Esophagus muscularis mucosa (tissue), 4 donors: Measurements from ENCODE around the gene DNAJB1.

Source experiments
- EP300 ChIP-seq: sonication (generic); formaldehyde crosslinking; IDR thresholded peaks from one replicate; pipeline ENCODE4 v1.6.1; 2017; ENCODE audit warnings: antibody characterized with exemption
- POLR2A ChIP-seq: fragments of 450-650 bp; IDR thresholded peaks from one replicate; pipeline ENCODE4 v1.6.1; 2017; ENCODE audit warnings: antibody characterized with exemption, moderate library complexity, mild to moderate bottlenecking, low read depth
- POLR2AphosphoS5 ChIP-seq, 2 donors: sonication (generic); formaldehyde crosslinking; IDR thresholded peaks; one replicate each; pipeline ENCODE4 v1.6.1; 2017; ENCODE audit warnings: antibody characterized with exemption in 2 of 2
- TF ChIP-seq, protein P1 (sequence below), 3 experiments: fragments of 200-600 bp in 2 of 3; fragments of 450-650 bp in 1 of 3; sonication (generic) in 2 of 3; IDR thresholded peaks; one replicate each; pipeline ENCODE4 v1.5.1; 2017 to 2019; ENCODE audit warnings: antibody characterized with exemption in 3 of 3, mild to moderate bottlenecking in 2 of 3, moderate library complexity in 1 of 3

DNA sequence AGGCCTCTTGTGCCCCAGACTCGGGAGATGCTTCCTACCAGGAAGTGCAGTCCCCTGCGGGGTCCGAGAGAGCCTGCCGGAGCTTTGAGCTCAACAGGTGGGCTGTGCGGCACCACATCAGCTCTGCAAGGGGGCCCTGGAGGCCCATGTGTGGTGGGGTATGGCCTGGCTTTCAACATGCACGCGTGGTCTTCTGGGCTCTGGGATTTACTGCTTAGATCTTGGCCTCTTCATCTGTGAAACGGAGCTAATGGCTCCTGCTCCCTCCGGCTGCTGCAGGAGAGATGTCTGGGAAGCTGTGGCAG lies 35.7 kb upstream of the DNAJB1 start:
- TF ChIP-seq POLR2AphosphoS5 (IDR thresholded peaks at IDR 0.05): no peak
- TF ChIP-seq, protein P1, sequence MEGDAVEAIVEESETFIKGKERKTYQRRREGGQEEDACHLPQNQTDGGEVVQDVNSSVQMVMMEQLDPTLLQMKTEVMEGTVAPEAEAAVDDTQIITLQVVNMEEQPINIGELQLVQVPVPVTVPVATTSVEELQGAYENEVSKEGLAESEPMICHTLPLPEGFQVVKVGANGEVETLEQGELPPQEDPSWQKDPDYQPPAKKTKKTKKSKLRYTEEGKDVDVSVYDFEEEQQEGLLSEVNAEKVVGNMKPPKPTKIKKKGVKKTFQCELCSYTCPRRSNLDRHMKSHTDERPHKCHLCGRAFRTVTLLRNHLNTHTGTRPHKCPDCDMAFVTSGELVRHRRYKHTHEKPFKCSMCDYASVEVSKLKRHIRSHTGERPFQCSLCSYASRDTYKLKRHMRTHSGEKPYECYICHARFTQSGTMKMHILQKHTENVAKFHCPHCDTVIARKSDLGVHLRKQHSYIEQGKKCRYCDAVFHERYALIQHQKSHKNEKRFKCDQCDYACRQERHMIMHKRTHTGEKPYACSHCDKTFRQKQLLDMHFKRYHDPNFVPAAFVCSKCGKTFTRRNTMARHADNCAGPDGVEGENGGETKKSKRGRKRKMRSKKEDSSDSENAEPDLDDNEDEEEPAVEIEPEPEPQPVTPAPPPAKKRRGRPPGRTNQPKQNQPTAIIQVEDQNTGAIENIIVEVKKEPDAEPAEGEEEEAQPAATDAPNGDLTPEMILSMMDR (IDR thresholded peaks at IDR 0.05): no peak
- TF ChIP-seq POLR2A: no peak
- no peak for TF ChIP-seq EP300
